IMR-90 (cell line): ENCODE results near the gene RBPJ.

Source experiments
- BHLHE40 ChIP-seq: fragments of 150-350 bp; IDR thresholded peaks from 2 replicates; pipeline ENCODE4 v1.6.1; 2016; ENCODE audit warnings: mild to moderate bottlenecking, low read depth, low read length
- CEBPB ChIP-seq: IDR thresholded peaks from 2 replicates; pipeline ENCODE4 v1.6.1; 2012; ENCODE audit warnings: low read depth, low read length, improper control_type of control experiment
- CTCF ChIP-seq: conservative IDR thresholded peaks from 2 replicates; pipeline ENCODE4 v1.5.1; 2012; ENCODE audit warnings: mild to moderate bottlenecking, low read depth, low read length, improper control_type of control experiment
- MXI1 ChIP-seq: IDR thresholded peaks from 2 replicates; pipeline ENCODE4 v1.6.1; 2012; ENCODE audit warnings: low read depth, mild to moderate bottlenecking, low read length, moderate library complexity, borderline replicate concordance
- NFE2L2 ChIP-seq: fragments of 150-350 bp; IDR thresholded peaks from 2 replicates; pipeline ENCODE4 v1.6.1; 2016; ENCODE audit warnings: low read depth, mild to moderate bottlenecking, low read length
- POLR2A ChIP-seq: IDR thresholded peaks from 2 replicates; pipeline ENCODE4 v1.6.1; 2012; ENCODE audit warnings: mild to moderate bottlenecking, low read depth, low read length
- RCOR1 ChIP-seq: IDR thresholded peaks from 2 replicates; pipeline ENCODE4 v1.6.1; 2012; ENCODE audit warnings: mild to moderate bottlenecking, low read length, improper control_type of control experiment; ENCODE audit not compliant: insufficient replicate concordance
- SMC3 ChIP-seq: fragments of 150-350 bp; IDR thresholded peaks from 2 replicates; pipeline ENCODE4 v1.6.1; 2016; ENCODE audit warnings: low read depth, mild to moderate bottlenecking, antibody characterized with exemption, low read length, moderate library complexity
- TF ChIP-seq, protein P1 (sequence below): fragments of 150-350 bp; IDR thresholded peaks from 2 replicates; pipeline ENCODE4 v1.6.1; 2017; ENCODE audit warnings: mild to moderate bottlenecking, antibody characterized with exemption, low read length, low read depth
- TF ChIP-seq, protein P2 (sequence below): fragments of 150-350 bp; IDR thresholded peaks from 2 replicates; pipeline ENCODE4 v1.6.1; 2016; ENCODE audit warnings: low read depth, mild to moderate bottlenecking, low read length, moderate library complexity, borderline replicate concordance

- TF ChIP-seq CTCF (no peak), POLR2A (no peak), RCOR1 (no peak), CEBPB (no peak), BHLHE40 (no peak), SMC3 (no peak), MXI1 (no peak), NFE2L2 (no peak)
- TF ChIP-seq, protein P1, sequence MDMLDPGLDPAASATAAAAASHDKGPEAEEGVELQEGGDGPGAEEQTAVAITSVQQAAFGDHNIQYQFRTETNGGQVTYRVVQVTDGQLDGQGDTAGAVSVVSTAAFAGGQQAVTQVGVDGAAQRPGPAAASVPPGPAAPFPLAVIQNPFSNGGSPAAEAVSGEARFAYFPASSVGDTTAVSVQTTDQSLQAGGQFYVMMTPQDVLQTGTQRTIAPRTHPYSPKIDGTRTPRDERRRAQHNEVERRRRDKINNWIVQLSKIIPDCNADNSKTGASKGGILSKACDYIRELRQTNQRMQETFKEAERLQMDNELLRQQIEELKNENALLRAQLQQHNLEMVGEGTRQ, result no peak
- TF ChIP-seq, protein P2, sequence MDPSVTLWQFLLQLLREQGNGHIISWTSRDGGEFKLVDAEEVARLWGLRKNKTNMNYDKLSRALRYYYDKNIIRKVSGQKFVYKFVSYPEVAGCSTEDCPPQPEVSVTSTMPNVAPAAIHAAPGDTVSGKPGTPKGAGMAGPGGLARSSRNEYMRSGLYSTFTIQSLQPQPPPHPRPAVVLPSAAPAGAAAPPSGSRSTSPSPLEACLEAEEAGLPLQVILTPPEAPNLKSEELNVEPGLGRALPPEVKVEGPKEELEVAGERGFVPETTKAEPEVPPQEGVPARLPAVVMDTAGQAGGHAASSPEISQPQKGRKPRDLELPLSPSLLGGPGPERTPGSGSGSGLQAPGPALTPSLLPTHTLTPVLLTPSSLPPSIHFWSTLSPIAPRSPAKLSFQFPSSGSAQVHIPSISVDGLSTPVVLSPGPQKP, result no peak
Measured at GRCh38 chr4:26349496-26349895, 28.7 kb downstream of the RBPJ start.
